ENCODE measurements around the gene FNIP1. TPM values are rescaled to one million over a fixed set of nuclear protein-coding genes. Genes with fewer than 3 reads are reported as not detected.

Gene FNIP1
- total and polyA plus RNA-seq, 2 experiments from 2014 or later, result 8.2 to 27.9 TPM

GRCh38 chr5:131637694-131638093 lies 159.1 kb downstream of the FNIP1 start (continued):
- TF ChIP-seq, protein P1, sequence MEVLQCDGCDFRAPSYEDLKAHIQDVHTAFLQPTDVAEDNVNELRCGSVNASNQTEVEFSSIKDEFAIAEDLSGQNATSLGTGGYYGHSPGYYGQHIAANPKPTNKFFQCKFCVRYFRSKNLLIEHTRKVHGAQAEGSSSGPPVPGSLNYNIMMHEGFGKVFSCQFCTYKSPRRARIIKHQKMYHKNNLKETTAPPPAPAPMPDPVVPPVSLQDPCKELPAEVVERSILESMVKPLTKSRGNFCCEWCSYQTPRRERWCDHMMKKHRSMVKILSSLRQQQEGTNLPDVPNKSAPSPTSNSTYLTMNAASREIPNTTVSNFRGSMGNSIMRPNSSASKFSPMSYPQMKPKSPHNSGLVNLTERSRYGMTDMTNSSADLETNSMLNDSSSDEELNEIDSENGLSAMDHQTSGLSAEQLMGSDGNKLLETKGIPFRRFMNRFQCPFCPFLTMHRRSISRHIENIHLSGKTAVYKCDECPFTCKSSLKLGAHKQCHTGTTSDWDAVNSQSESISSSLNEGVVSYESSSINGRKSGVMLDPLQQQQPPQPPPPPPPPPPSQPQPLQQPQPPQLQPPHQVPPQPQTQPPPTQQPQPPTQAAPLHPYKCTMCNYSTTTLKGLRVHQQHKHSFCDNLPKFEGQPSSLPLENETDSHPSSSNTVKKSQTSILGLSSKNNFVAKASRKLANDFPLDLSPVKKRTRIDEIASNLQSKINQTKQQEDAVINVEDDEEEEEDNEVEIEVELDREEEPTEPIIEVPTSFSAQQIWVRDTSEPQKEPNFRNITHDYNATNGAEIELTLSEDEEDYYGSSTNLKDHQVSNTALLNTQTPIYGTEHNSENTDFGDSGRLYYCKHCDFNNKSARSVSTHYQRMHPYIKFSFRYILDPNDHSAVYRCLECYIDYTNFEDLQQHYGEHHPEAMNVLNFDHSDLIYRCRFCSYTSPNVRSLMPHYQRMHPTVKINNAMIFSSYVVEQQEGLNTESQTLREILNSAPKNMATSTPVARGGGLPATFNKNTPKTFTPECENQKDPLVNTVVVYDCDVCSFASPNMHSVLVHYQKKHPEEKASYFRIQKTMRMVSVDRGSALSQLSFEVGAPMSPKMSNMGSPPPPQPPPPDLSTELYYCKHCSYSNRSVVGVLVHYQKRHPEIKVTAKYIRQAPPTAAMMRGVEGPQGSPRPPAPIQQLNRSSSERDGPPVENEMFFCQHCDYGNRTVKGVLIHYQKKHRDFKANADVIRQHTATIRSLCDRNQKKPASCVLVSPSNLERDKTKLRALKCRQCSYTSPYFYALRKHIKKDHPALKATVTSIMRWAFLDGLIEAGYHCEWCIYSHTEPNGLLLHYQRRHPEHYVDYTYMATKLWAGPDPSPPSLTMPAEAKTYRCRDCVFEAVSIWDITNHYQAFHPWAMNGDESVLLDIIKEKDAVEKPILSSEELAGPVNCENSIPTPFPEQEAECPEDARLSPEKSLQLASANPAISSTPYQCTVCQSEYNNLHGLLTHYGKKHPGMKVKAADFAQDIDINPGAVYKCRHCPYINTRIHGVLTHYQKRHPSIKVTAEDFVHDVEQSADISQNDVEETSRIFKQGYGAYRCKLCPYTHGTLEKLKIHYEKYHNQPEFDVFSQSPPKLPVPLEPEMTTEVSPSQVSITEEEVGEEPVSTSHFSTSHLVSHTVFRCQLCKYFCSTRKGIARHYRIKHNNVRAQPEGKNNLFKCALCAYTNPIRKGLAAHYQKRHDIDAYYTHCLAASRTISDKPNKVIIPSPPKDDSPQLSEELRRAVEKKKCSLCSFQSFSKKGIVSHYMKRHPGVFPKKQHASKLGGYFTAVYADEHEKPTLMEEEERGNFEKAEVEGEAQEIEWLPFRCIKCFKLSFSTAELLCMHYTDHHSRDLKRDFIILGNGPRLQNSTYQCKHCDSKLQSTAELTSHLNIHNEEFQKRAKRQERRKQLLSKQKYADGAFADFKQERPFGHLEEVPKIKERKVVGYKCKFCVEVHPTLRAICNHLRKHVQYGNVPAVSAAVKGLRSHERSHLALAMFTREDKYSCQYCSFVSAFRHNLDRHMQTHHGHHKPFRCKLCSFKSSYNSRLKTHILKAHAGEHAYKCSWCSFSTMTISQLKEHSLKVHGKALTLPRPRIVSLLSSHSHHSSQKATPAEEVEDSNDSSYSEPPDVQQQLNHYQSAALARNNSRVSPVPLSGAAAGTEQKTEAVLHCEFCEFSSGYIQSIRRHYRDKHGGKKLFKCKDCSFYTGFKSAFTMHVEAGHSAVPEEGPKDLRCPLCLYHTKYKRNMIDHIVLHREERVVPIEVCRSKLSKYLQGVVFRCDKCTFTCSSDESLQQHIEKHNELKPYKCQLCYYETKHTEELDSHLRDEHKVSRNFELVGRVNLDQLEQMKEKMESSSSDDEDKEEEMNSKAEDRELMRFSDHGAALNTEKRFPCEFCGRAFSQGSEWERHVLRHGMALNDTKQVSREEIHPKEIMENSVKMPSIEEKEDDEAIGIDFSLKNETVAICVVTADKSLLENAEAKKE (CRISPR knock-in tag; IDR thresholded peaks at IDR 0.05), result no peak
- TF ChIP-seq NANOG (IDR thresholded peaks at IDR 0.05; ENCODE audit: borderline replicate concordance), result no peak
- no peak for TF ChIP-seq ZNF114 (CRISPR knock-in tag; IDR thresholded peaks at IDR 0.05)
- TF ChIP-seq, protein P2, sequence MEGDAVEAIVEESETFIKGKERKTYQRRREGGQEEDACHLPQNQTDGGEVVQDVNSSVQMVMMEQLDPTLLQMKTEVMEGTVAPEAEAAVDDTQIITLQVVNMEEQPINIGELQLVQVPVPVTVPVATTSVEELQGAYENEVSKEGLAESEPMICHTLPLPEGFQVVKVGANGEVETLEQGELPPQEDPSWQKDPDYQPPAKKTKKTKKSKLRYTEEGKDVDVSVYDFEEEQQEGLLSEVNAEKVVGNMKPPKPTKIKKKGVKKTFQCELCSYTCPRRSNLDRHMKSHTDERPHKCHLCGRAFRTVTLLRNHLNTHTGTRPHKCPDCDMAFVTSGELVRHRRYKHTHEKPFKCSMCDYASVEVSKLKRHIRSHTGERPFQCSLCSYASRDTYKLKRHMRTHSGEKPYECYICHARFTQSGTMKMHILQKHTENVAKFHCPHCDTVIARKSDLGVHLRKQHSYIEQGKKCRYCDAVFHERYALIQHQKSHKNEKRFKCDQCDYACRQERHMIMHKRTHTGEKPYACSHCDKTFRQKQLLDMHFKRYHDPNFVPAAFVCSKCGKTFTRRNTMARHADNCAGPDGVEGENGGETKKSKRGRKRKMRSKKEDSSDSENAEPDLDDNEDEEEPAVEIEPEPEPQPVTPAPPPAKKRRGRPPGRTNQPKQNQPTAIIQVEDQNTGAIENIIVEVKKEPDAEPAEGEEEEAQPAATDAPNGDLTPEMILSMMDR (conservative IDR thresholded peaks at IDR 0.05; ENCODE audit: low read depth in 2 of 2), result no peak
- no peak for TF ChIP-seq STAT1 (IDR thresholded peaks at IDR 0.05; ENCODE audit: unreplicated experiment)
- TF ChIP-seq EZH2phosphoT487 (IDR thresholded peaks at IDR 0.05; ENCODE audit: unreplicated experiment), result no peak
- TF ChIP-seq CREB1 (CRISPR knock-in tag; IDR thresholded peaks at IDR 0.05; ENCODE audit: low read depth), result no peak
- no peak for TF ChIP-seq EZH2 (IDR thresholded peaks at IDR 0.05; ENCODE audit: low read depth, unreplicated experiment)
- no peak for TF ChIP-seq JUNB (IDR thresholded peaks at IDR 0.05; ENCODE audit: unreplicated experiment)

Measured in GM23338 (cell line).